GM23338 (cell line): ENCODE data around the gene ALKBH1. TPM values are rescaled to one million over a fixed set of nuclear protein-coding genes. Genes with fewer than 3 reads are reported as not detected.

ENCODE experiments used
- ATAC-seq: fragments of 200-7000 bp; cut with Tn5 transposase; 3 replicates; pipeline ENCODE4 v1.9.1; 2020
- DNase-seq: peaks from one replicate; pipeline ENCODE4 v3.0.0-alpha.2; 2015; ENCODE audit warnings: low spot score
- H2AFZ ChIP-seq: fragments of 200-600 bp; sonication (generic); 2 replicates; pipeline ENCODE4 v1.8.0; 2016; ENCODE audit warnings: antibody characterized with exemption, mild to moderate bottlenecking, moderate library complexity
- H3F3A ChIP-seq: fragments of 200-600 bp; sonication (generic); replicated peaks from 2 replicates; pipeline ENCODE4 v1.8.0; 2017; ENCODE audit warnings: antibody characterized with exemption, mixed run types, low read depth
- H3K27ac ChIP-seq: fragments of 200-600 bp; sonication (generic); 2 replicates; pipeline ENCODE4 v1.6.1; 2016; ENCODE audit warnings: low read depth
- H3K27me3 ChIP-seq: fragments of 200-600 bp; sonication (generic); 2 replicates; pipeline ENCODE4 v1.8.0; 2016; ENCODE audit warnings: mild to moderate bottlenecking, mixed run types, moderate library complexity; ENCODE audit not compliant: insufficient read depth
- H3K36me3 ChIP-seq: fragments of 200-600 bp; sonication (generic); 2 replicates; pipeline ENCODE4 v1.8.0; 2016; ENCODE audit warnings: mild to moderate bottlenecking; ENCODE audit not compliant: insufficient read depth
- H3K4me1 ChIP-seq: fragments of 200-600 bp; sonication (generic); 2 replicates; pipeline ENCODE4 v1.8.0; 2016; ENCODE audit warnings: mild to moderate bottlenecking, moderate library complexity; ENCODE audit not compliant: insufficient read depth
- H3K4me2 ChIP-seq: fragments of 200-600 bp; sonication (generic); 2 replicates; pipeline ENCODE4 v1.7.1; 2017; ENCODE audit warnings: mixed run types
- H3K4me3 ChIP-seq: fragments of 200-600 bp; sonication (generic); 2 replicates; pipeline ENCODE4 v1.6.1; 2016; ENCODE audit warnings: mixed run types
- H3K79me2 ChIP-seq: fragments of 200-600 bp; sonication (generic); replicated peaks from 2 replicates; pipeline ENCODE4 v1.8.0; 2017; ENCODE audit warnings: mild to moderate bottlenecking; ENCODE audit not compliant: insufficient read depth
- H3K9me2 ChIP-seq: fragments of 200-600 bp; sonication (generic); 2 replicates; pipeline ENCODE4 v1.8.0; 2017; ENCODE audit not compliant: insufficient read depth
- H4K20me1 ChIP-seq: fragments of 200-600 bp; sonication (generic); replicated peaks from 2 replicates; pipeline ENCODE4 v1.8.0; 2017; ENCODE audit warnings: mild to moderate bottlenecking; ENCODE audit not compliant: insufficient read depth
- H3K27ac Mint-ChIP-seq: 2 replicates; pipeline ENCODE4 v1.8.0; 2020; ENCODE audit warnings: inconsistent platforms, mild to moderate bottlenecking, moderate library complexity, mixed read lengths
- H3K27me3 Mint-ChIP-seq: 3 replicates; pipeline ENCODE4 v1.8.0; 2022; ENCODE audit warnings: low read depth, mild to moderate bottlenecking, moderate library complexity, mixed read lengths, inconsistent platforms; ENCODE audit not compliant: insufficient read depth, poor library complexity
- H3K36me3 Mint-ChIP-seq: 3 replicates; pipeline ENCODE4 v1.8.0; 2021; ENCODE audit warnings: low read depth, mild to moderate bottlenecking, inconsistent platforms, moderate library complexity, mixed read lengths
- H3K4me1 Mint-ChIP-seq: 3 replicates; pipeline ENCODE4 v1.8.0; 2020; ENCODE audit warnings: mild to moderate bottlenecking, inconsistent platforms, mixed read lengths
- H3K4me3 Mint-ChIP-seq: 3 replicates; pipeline ENCODE4 v1.8.0; 2021; ENCODE audit warnings: moderate library complexity, mild to moderate bottlenecking, inconsistent platforms, mixed read lengths
- H3K9me3 Mint-ChIP-seq: 3 replicates; pipeline ENCODE4 v1.8.0; 2020; ENCODE audit warnings: moderate library complexity, mild to moderate bottlenecking, inconsistent platforms, mixed read lengths
- CREB1 ChIP-seq: fragments of 250-450 bp; sonication (Bioruptor Pico); IDR thresholded peaks from 2 replicates; pipeline ENCODE4 v1.5.0; 2020; ENCODE audit warnings: low read depth, mild to moderate bottlenecking, moderate library complexity
- CTCF ChIP-seq, 2 experiments: fragments of 200-600 bp in 1 of 2; sonication (generic) in 1 of 2; conservative IDR thresholded peaks; 2 replicates each; pipeline versions ENCODE4 v1.5.1 to v1.6.1; 2016 to 2017; ENCODE audit warnings: antibody characterized with exemption in 2 of 2, low read depth in 2 of 2, mild to moderate bottlenecking in 2 of 2, moderate library complexity in 1 of 2
- ETS1 ChIP-seq: IDR thresholded peaks from 2 replicates; pipeline ENCODE4 v1.6.1; 2016; ENCODE audit warnings: antibody characterized with exemption
- EZH2 ChIP-seq: fragments of 200-600 bp; sonication (generic); IDR thresholded peaks from one replicate; pipeline ENCODE4 v1.8.0; 2017; ENCODE audit warnings: antibody characterized with exemption, mild to moderate bottlenecking, low read depth; ENCODE audit not compliant: unreplicated experiment
- EZH2phosphoT487 ChIP-seq: fragments of 200-600 bp; sonication (generic); IDR thresholded peaks from one replicate; pipeline ENCODE4 v1.8.1; 2018; ENCODE audit warnings: antibody characterized with exemption; ENCODE audit not compliant: unreplicated experiment
- JUNB ChIP-seq: IDR thresholded peaks from one replicate; pipeline ENCODE4 v1.6.1; 2016; ENCODE audit warnings: antibody characterized with exemption; ENCODE audit not compliant: unreplicated experiment
- NANOG ChIP-seq: IDR thresholded peaks from 2 replicates; pipeline ENCODE4 v1.6.1; 2016; ENCODE audit warnings: antibody characterized with exemption, borderline replicate concordance
- POLR2AphosphoS5 ChIP-seq: IDR thresholded peaks from 2 replicates; pipeline ENCODE4 v1.6.1; 2016; ENCODE audit warnings: antibody characterized with exemption, low read depth
- REST ChIP-seq: IDR thresholded peaks from one replicate; pipeline ENCODE4 v1.6.1; 2018; ENCODE audit warnings: antibody characterized with exemption; ENCODE audit not compliant: unreplicated experiment
- STAT1 ChIP-seq: IDR thresholded peaks from one replicate; pipeline ENCODE4 v1.6.1; 2016; ENCODE audit warnings: antibody characterized with exemption; ENCODE audit not compliant: unreplicated experiment
- ZNF114 ChIP-seq: fragments of 250-450 bp; sonication (Bioruptor Pico); IDR thresholded peaks from 2 replicates; pipeline ENCODE4 v1.5.0; 2020; ENCODE audit warnings: mild to moderate bottlenecking, moderate library complexity
- ZNF331 ChIP-seq: fragments of 250-450 bp; sonication (Bioruptor Pico); IDR thresholded peaks from 2 replicates; pipeline ENCODE4 v1.5.0; 2020; ENCODE audit warnings: low read depth, mild to moderate bottlenecking, moderate library complexity
- ZNF462 ChIP-seq: fragments of 250-450 bp; sonication (Bioruptor Pico); IDR thresholded peaks from 2 replicates; pipeline ENCODE4 v1.5.0; 2020; ENCODE audit warnings: mild to moderate bottlenecking, moderate library complexity
- polyA plus RNA-seq: library from polyadenylated mRNA; unstranded; fragments of >200 nt; fragmentation: Nextera tagmentation; extraction: Ambion mirVana; gene quantifications from 2 replicates; pipeline ENCODE4 v1.2.1, GENCODE V29; 2016
- total RNA-seq: library from RNA; depleted of rRNA; stranded (reverse); fragments of >200 nt; shearing (Covaris generic); gene quantifications from 2 replicates; pipeline ENCODE4 v1.2.3, GENCODE V29; 2014

Gene ALKBH1
- total and polyA plus RNA-seq, 2 experiments from 2014 or later, result 13.0 to 22.2 TPM

- DNase-seq, result no peak
- no peak for TF ChIP-seq EZH2
- no peak for TF ChIP-seq CTCF (conservative IDR thresholded peaks at IDR 0.05; ENCODE audit: low read depth in 2 of 2)
- TF ChIP-seq JUNB, result no peak
- no peak for TF ChIP-seq NANOG
- no peak for TF ChIP-seq REST
- TF ChIP-seq ZNF114 (CRISPR knock-in tag), result no peak
- TF ChIP-seq EZH2phosphoT487, result no peak
- no peak for TF ChIP-seq STAT1
- no peak for TF ChIP-seq POLR2AphosphoS5
- TF ChIP-seq ZNF462 (CRISPR knock-in tag), result no peak
- no peak for TF ChIP-seq ETS1
- TF ChIP-seq CREB1 (CRISPR knock-in tag), result no peak
- TF ChIP-seq ZNF331, result no peak
- H3K27ac ChIP-seq, result no peak overlapping the region
- H3K4me2 ChIP-seq, result no peak overlapping the region
- H3K27me3 ChIP-seq, result no peaks in the 10 kb centered on the region
- Mint-ChIP-seq H3K9me3 (no peaks in the 10 kb centered on the region), H3K36me3 (peaks cover 84% of the 10 kb centered on the region), H3K4me1 (no peaks in the 10 kb centered on the region), H3K27ac (no peak overlapping the region), H3K4me3 (no peak overlapping the region), H3K27me3 (no peaks in the 10 kb centered on the region)
- H4K20me1 ChIP-seq, result peaks cover 3% of the 10 kb centered on the region
- no peaks in the 10 kb centered on the region for H3K79me2 ChIP-seq
- H3K9me2 ChIP-seq, result no peaks in the 10 kb centered on the region
- H3K4me3 ChIP-seq, result no peak overlapping the region
- no peaks in the 10 kb centered on the region for H3K4me1 ChIP-seq
- no peak overlapping the region for H2AFZ ChIP-seq
- peaks cover 50% of the 10 kb centered on the region for H3K36me3 ChIP-seq
- no peak for ATAC-seq
- peaks cover 12% of the 10 kb centered on the region; the same call in 1 of the 2 replicates for H3F3A ChIP-seq
These were observed 13.6 kb upstream of the ALKBH1 start for GRCh38 chr14:77721437-77721836.
